ENCODE measurements around the gene DPH1. TPM values are rescaled to one million over a fixed set of nuclear protein-coding genes. Genes with fewer than 3 reads are reported as not detected.

DPH1 gene
- total RNA-seq, 4 donors from 2014 or later: 25.9 to 130 (median 64.5) TPM

DNA sequence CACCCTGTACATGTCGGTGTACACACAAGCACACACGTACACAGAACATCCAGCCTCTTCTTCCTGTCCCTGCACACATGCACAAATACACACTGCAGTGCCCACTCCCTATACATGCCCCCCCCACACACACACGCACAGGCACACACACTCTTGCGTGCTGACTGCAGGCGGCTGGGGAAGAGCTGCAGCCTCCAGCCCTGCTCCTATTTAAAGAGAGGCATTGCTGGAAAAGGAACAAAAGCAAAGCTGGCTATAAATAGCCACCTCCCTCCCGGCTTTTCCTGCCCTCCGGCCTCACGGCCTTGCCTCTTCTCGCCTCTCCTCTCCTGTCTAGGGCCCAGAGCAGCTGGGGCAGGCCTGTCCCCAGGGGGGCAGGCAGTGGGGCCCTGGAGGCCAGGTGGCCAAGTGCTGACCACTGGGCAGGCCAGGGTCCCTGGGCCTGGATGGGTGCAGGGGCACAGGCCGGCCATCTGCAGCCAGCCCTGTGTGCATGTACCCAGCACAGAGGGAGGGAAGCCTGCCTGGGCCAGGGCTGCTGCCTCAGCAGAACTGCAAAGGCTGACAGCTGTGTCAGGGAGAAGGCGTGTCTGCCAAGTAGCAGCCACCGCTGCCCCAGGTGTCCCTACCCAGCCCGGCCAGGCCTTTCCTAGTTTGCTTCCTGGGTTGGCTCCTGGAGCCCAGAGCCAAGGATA lies 30.2 kb upstream of the DPH1 start:
- Histone ChIP-seq H3K27me3 (no peaks in the 10 kb centered on the region), H3K36me3 (no peaks in the 10 kb centered on the region)
- TF ChIP-seq POLR2A (IDR thresholded peaks at IDR 0.05): no peak
- TF ChIP-seq, protein P1, sequence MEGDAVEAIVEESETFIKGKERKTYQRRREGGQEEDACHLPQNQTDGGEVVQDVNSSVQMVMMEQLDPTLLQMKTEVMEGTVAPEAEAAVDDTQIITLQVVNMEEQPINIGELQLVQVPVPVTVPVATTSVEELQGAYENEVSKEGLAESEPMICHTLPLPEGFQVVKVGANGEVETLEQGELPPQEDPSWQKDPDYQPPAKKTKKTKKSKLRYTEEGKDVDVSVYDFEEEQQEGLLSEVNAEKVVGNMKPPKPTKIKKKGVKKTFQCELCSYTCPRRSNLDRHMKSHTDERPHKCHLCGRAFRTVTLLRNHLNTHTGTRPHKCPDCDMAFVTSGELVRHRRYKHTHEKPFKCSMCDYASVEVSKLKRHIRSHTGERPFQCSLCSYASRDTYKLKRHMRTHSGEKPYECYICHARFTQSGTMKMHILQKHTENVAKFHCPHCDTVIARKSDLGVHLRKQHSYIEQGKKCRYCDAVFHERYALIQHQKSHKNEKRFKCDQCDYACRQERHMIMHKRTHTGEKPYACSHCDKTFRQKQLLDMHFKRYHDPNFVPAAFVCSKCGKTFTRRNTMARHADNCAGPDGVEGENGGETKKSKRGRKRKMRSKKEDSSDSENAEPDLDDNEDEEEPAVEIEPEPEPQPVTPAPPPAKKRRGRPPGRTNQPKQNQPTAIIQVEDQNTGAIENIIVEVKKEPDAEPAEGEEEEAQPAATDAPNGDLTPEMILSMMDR (IDR thresholded peaks at IDR 0.05): no peak

DNA sequence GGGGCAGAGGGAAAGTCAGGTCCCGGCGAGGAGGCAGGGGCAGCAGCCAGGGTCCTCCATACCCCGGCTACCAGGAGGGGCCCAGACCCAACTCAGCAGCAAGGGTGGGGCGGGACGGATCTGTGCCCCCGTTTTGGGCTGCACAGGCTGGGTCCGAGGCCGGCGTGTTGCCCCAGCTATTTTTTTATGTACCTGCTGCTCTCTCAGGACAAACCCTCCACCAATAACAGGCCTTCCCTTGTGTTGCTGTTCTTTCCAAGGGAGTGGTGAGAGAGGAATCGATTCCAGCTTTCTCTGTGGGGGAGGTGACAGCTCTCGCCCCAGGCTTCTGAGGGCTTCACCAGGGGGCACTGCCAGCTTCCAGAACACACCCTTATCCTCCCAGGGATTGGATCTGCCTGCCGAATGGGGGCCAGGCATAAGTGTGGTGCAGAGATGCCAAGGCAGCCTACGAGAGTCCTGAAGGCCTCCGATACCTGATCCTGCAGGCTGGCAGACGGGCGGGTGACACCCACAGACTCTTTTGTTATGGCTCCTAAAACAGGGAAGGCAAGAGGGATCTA lies 27.1 kb upstream of the DPH1 start:
- H3K36me3 ChIP-seq: no peaks in the 10 kb centered on the region

More for the DNA sequence above, 30.2 kb upstream of the DPH1 start:
- peak overlapping the region in 2 of 4 donors; percentile 44 to 73 for H3K27ac ChIP-seq
- H3K4me1 ChIP-seq: peaks cover 4 to 33% (median 7%) of the 10 kb centered on the region in 4 donors
- DNase-seq: peak in 2 of 3 donors; percentile 76 to 79
- H3K9me3 ChIP-seq: no peaks in the 10 kb centered on the region
- H3K4me3 ChIP-seq: no peak overlapping the region

DNA sequence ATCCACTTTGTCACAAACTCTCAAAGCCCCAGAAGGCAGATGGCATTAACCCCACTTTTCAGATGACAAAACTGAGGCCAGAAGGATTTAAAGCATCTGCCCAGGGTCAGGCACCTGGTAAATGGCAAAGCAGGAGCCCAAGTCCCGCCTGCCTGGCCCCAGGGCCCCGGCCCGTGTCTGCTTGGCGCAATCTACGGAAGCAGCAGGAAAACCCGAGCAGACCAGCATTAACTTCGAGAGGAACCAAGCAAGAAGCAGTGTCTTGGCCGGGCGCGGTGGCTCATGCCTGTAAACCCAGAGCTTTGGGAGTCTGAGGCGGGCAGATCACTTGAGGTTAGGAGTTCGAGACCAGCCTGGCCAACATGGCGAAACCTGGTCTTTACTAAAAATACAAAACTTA lies 26.4 kb upstream of the DPH1 start:
- TF ChIP-seq, protein P1 (IDR thresholded peaks at IDR 0.05): no peak
- TF ChIP-seq POLR2A (IDR thresholded peaks at IDR 0.05): no peak
- H3K27ac ChIP-seq: no peak overlapping the region
- peaks cover 1 to 18% (median 4%) of the 10 kb centered on the region in 4 donors for H3K4me1 ChIP-seq
- H3K27me3 ChIP-seq: no peaks in the 10 kb centered on the region
- no peaks in the 10 kb centered on the region for H3K36me3 ChIP-seq
- DNase-seq: no peak
- H3K4me3 ChIP-seq: no peak overlapping the region
- no peaks in the 10 kb centered on the region for H3K9me3 ChIP-seq

More for the DNA sequence above, 27.1 kb upstream of the DPH1 start:
- Histone ChIP-seq H3K27me3 (no peaks in the 10 kb centered on the region), H3K27ac (no peak overlapping the region), H3K4me3 (no peak overlapping the region), H3K4me1 (peaks cover 4 to 25% (median 6%) of the 10 kb centered on the region in 4 donors), H3K9me3 (no peaks in the 10 kb centered on the region)
- no peak for DNase-seq
- TF ChIP-seq, protein P1 (IDR thresholded peaks at IDR 0.05): no peak
- no peak for TF ChIP-seq POLR2A (IDR thresholded peaks at IDR 0.05)

DNA sequence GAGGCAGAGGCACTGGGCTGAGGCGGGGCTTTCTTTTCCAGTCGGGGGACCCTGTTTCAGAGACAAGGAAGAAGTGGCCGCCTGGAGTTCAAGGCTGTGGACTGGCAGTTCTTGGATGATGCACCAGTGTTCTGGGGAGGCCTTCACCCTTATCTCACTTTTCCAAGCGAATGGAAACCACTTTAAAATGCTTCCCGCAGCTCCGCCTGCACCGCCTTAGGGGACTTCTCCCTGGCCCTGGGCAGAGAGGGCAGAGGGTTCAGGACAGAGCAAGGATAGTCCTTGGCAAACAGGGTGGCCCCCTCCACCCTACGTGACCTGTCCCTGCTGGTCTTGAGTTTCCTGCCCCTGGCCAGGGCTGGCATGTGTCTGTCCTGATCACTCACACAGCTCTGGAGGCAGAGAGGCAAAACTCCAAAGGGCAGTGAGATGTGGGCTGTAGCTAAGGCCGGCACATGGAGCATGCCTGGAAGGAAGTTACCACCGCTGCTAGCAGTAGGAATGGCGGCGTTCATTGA lies 25.5 kb upstream of the DPH1 start:
- H3K36me3 ChIP-seq: no peaks in the 10 kb centered on the region
- H3K27me3 ChIP-seq: no peaks in the 10 kb centered on the region
- peaks cover 0 to 9% (median 3%) of the 10 kb centered on the region in 4 donors for H3K4me1 ChIP-seq
- no peaks in the 10 kb centered on the region for H3K9me3 ChIP-seq
- H3K4me3 ChIP-seq: no peak overlapping the region
- DNase-seq: no peak
- TF ChIP-seq POLR2A (IDR thresholded peaks at IDR 0.05): no peak
- TF ChIP-seq, protein P1 (IDR thresholded peaks at IDR 0.05): no peak
- no peak overlapping the region for H3K27ac ChIP-seq

DNA sequence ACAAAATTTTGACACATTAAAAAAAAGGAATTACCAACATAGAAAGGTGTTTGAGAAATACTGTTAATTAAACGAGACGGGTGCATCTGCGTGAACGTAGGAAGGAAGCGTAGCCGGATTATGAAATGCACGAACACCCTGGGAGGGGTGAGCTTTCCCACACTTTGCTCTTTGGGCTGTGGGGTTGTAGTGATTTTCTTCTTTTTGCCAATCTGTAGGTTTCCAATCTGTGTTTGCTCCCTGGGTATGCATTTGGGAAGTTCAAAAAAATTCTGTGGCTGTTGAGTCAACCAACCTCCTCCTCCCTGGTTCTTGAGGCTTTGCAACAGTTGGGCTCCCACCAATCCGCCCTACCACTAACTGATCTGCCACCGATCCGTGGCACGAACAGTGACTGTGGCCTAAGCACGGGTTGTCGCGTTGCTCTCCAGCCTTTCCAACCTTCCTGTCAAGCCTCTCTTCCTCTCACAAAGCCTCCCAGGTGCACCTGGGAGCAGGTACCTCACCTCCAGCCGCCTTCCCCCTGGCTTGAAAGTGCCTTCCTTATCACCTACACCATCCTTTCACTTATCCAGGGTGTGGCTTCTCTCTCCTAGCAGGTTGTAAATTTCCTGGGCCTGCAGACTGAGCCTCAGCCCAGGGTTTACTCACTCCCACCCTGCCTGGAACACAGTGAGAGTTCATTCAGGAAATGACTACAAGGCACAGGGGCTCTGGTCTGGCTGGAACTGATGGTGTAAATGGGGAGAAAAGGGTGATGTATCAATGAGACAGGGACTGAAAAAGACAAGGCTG lies 21.4 kb upstream of the DPH1 start:
- TF ChIP-seq POLR2A (IDR thresholded peaks at IDR 0.05): no peak
- TF ChIP-seq, protein P1 (IDR thresholded peaks at IDR 0.05): no peak
- no peaks in the 10 kb centered on the region for H3K9me3 ChIP-seq

More for the DNA sequence above, 21.4 kb upstream of the DPH1 start:
- Histone ChIP-seq H3K27me3 (no peaks in the 10 kb centered on the region), H3K4me3 (no peak overlapping the region), H3K36me3 (no peaks in the 10 kb centered on the region), H3K27ac (no peak overlapping the region), H3K4me1 (no peaks in the 10 kb centered on the region)
- DNase-seq: no peak

Measured in Peyer's patch (tissue), 4 donors.